HCT116 (cell line): ENCODE results near the gene SAT1. TPM values are rescaled to one million over a fixed set of nuclear protein-coding genes. Genes with fewer than 3 reads are reported as not detected.
A peak's percentile ranks its signal among the peaks of the same experiment; 100 is the strongest.

Source experiments
- ATAC-seq: fragments of 200-7000 bp; cut with Tn5 transposase; 2 replicates; pipeline ENCODE4 v1.9.1; 2020; ENCODE audit warnings: mild to moderate bottlenecking, moderate library complexity
- BruUV-seq: library from RNA; stranded (reverse); fragments of 400-500 nt; replicated peaks from 2 replicates; lab custom pipeline; 2021; lab: Mats Ljungman, UMichigan
- CTCF ChIA-PET: fragments of 300-600 bp; sonication (Branson Sonifier 250); formaldehyde crosslinking; loops from one replicate; lab custom pipeline; 2021; ENCODE audit warnings: antibody characterized with exemption; lab: Charles Lee
- POLR2A ChIA-PET: fragments of 300-600, 350-600 bp; sonication (Branson Sonifier 250); formaldehyde crosslinking; loops from one replicate; lab custom pipeline; 2021; ENCODE audit warnings: antibody characterized with exemption; lab: Charles Lee
- RAD21 ChIA-PET, 2 experiments: fragments of 300-600 bp; sonication (Branson Sonifier 250); formaldehyde crosslinking; loops; one replicate each; lab custom pipeline; 2023; ENCODE audit warnings: low total read pairs in 2 of 2; ENCODE audit not compliant: uncharacterized antibody in 2 of 2, unreplicated experiment in 2 of 2, low non-redundant PET in 1 of 2; lab: Charles Lee
- DNase-seq: peaks from one replicate; pipeline ENCODE4 v3.0.0-alpha.2; 2010; ENCODE audit warnings: low read depth, low spot score
- H2AFZ ChIP-seq: fragments of 200-600 bp; shearing (Covaris generic), sonication (generic); 2 replicates; pipeline ENCODE4 v1.6.1; 2017; ENCODE audit warnings: low read depth, mixed run types, mixed read lengths, antibody characterized with exemption, low read length; ENCODE audit not compliant: poor library complexity, severe bottlenecking
- H3K27ac ChIP-seq: 2 replicates; pipeline ENCODE4 v1.5.1; 2012; ENCODE audit warnings: low read depth, low read length
- H3K27me3 ChIP-seq: fragments of 200-600 bp; sonication (generic); 2 replicates; pipeline ENCODE4 v1.6.1; 2016; ENCODE audit warnings: mixed run types, low read length, mixed read lengths; ENCODE audit not compliant: insufficient read depth
- H3K36me3 ChIP-seq, 2 experiments: fragments of 200-500 bp in 1 of 2; fragments of 200-600 bp in 1 of 2; sonication (Bioruptor generic) in 1 of 2; sonication (generic) in 1 of 2; 2 replicates each; pipeline versions ENCODE4 v1.5.1 to v1.6.1; 2014 to 2016; ENCODE audit warnings: low read length in 2 of 2, inconsistent platforms in 1 of 2, mixed read lengths in 1 of 2, mixed run types in 1 of 2; ENCODE audit not compliant: insufficient read depth in 2 of 2, control insufficient read depth in 1 of 2
- H3K4me1 ChIP-seq, 2 experiments: fragments of 200-600 bp in 1 of 2; sonication (generic) in 1 of 2; 2 replicates each; pipeline versions ENCODE4 v1.5.1 to v1.6.1; 2012 to 2017; ENCODE audit warnings: low read length in 2 of 2, inconsistent platforms in 1 of 2, mild to moderate bottlenecking in 1 of 2, mixed read lengths in 1 of 2, mixed run types in 1 of 2, moderate library complexity in 1 of 2; ENCODE audit not compliant: insufficient read depth in 2 of 2, control insufficient read depth in 1 of 2
- H3K4me2 ChIP-seq: fragments of 200-600 bp; sonication (generic); 2 replicates; pipeline ENCODE4 v1.6.1; 2017; ENCODE audit warnings: mixed run types, low read length, mixed read lengths
- H3K4me3 ChIP-seq, 2 experiments: fragments of 200-600 bp in 1 of 2; sonication (generic) in 1 of 2; replicated peaks in 1 of 2; 2 replicates each; pipeline ENCODE4 v1.5.1; 2011 to 2016; ENCODE audit warnings: low read length in 2 of 2, control low read depth in 1 of 2, low read depth in 1 of 2, mild to moderate bottlenecking in 1 of 2, mixed read lengths in 1 of 2, mixed run types in 1 of 2
- H3K79me2 ChIP-seq: fragments of 200-600 bp; sonication (generic); 2 replicates; pipeline ENCODE4 v1.6.1; 2017; ENCODE audit warnings: mild to moderate bottlenecking, mixed run types, low read length, moderate library complexity, mixed read lengths; ENCODE audit not compliant: insufficient read depth
- H3K9ac ChIP-seq: fragments of 200-600 bp; sonication (generic); 2 replicates; pipeline ENCODE4 v1.6.1; 2016; ENCODE audit warnings: low read length, mixed read lengths
- H3K9me2 ChIP-seq: fragments of 200-600 bp; sonication (generic), shearing (Covaris generic); 2 replicates; pipeline ENCODE4 v1.6.1; 2017; ENCODE audit warnings: mixed run types, mild to moderate bottlenecking, moderate library complexity; ENCODE audit not compliant: insufficient read depth
- H3K9me3 ChIP-seq, 2 experiments: fragments of 200-500 bp in 1 of 2; fragments of 200-600 bp in 1 of 2; sonication (Bioruptor generic) in 1 of 2; sonication (generic) in 1 of 2; 2 replicates each; pipeline ENCODE4 v1.6.1; 2014 to 2017; ENCODE audit warnings: low read length in 2 of 2, mixed read lengths in 2 of 2, inconsistent platforms in 1 of 2, low read depth in 1 of 2, mild to moderate bottlenecking in 1 of 2, mixed run types in 1 of 2, moderate library complexity in 1 of 2; ENCODE audit not compliant: control insufficient read depth in 1 of 2, insufficient read depth in 1 of 2
- H4K20me1 ChIP-seq: fragments of 200-600 bp; sonication (generic), shearing (Covaris generic); 2 replicates; pipeline ENCODE4 v1.6.1; 2017; ENCODE audit warnings: mixed run types, mild to moderate bottlenecking, moderate library complexity; ENCODE audit not compliant: insufficient read depth
- CBX3 ChIP-seq: IDR thresholded peaks from 2 replicates; pipeline ENCODE4 v1.6.1; 2012; ENCODE audit warnings: low read depth
- CEBPB ChIP-seq: IDR thresholded peaks from 2 replicates; pipeline ENCODE4 v1.6.1; 2012; ENCODE audit warnings: low read depth
- EGR1 ChIP-seq: IDR thresholded peaks from 2 replicates; pipeline ENCODE4 v1.6.1; 2012; ENCODE audit warnings: low read depth
- EZH2 ChIP-seq: fragments of 200-600 bp; sonication (generic); IDR thresholded peaks from 2 replicates; pipeline ENCODE4 v1.6.1; 2017; ENCODE audit warnings: antibody characterized with exemption, mixed run types
- EZH2phosphoT487 ChIP-seq: fragments of 200-600 bp; IDR thresholded peaks from 2 replicates; pipeline ENCODE4 v1.6.1; 2018; ENCODE audit warnings: antibody characterized with exemption, borderline replicate concordance
- FOSL1 ChIP-seq: IDR thresholded peaks from 2 replicates; pipeline ENCODE4 v1.6.1; 2012; ENCODE audit warnings: low read depth
- JUND ChIP-seq: IDR thresholded peaks from 2 replicates; pipeline ENCODE4 v1.6.1; 2012
- POLR2A ChIP-seq: IDR thresholded peaks from 2 replicates; pipeline ENCODE4 v1.7.0; 2011; ENCODE audit warnings: borderline replicate concordance; ENCODE audit not compliant: insufficient read depth, insufficient read length; ENCODE audit errors: extremely low read depth
- POLR2AphosphoS5 ChIP-seq: IDR thresholded peaks from 2 replicates; pipeline ENCODE4 v1.6.1; 2011; ENCODE audit warnings: mild to moderate bottlenecking, low read depth, low read length, moderate library complexity
- RAD21 ChIP-seq: IDR thresholded peaks from 2 replicates; pipeline ENCODE4 v1.6.1; 2012; ENCODE audit warnings: low read depth, mild to moderate bottlenecking
- SIN3A ChIP-seq: IDR thresholded peaks from 2 replicates; pipeline ENCODE4 v1.6.1; 2012; ENCODE audit warnings: low read depth
- SRF ChIP-seq: IDR thresholded peaks from 2 replicates; pipeline ENCODE4 v1.6.1; 2012; ENCODE audit warnings: low read depth
- YY1 ChIP-seq: IDR thresholded peaks from 2 replicates; pipeline ENCODE4 v1.6.1; 2011; ENCODE audit warnings: low read length, low read depth, moderate library complexity, mild to moderate bottlenecking; ENCODE audit not compliant: insufficient replicate concordance; ENCODE audit errors: extremely low read depth
- ZFX ChIP-seq: fragments of 450-650 bp; IDR thresholded peaks from 2 replicates; pipeline ENCODE4 v1.6.1; 2017
- ZNF274 ChIP-seq: fragments of 200-500 bp; sonication (Bioruptor generic); IDR thresholded peaks from 2 replicates; pipeline ENCODE4 v1.6.1; 2014; ENCODE audit warnings: mild to moderate bottlenecking, low read depth, low read length, inconsistent platforms
- intact Hi-C: fragments of 100-400 bp; cut with micrococcal nuclease; formaldehyde crosslinking; loops from 2 replicates; pipeline ENCODE4 v1.10.0; 2022
- total RNA-seq: library from RNA; stranded (reverse); gene quantifications from one replicate; pipeline ENCODE4 v1.2.1, GENCODE V29; 2021; ENCODE audit not compliant: unreplicated experiment
- TF ChIP-seq, protein P1 (sequence below): IDR thresholded peaks from 2 replicates; pipeline ENCODE4 v1.6.1; 2012
- TF ChIP-seq, protein P2 (sequence below), 3 experiments: fragments of 200-600 bp in 1 of 3; sonication (generic) in 1 of 3; IDR thresholded peaks in 2 of 3; conservative IDR thresholded peaks in 1 of 3; 2 replicates each; pipeline ENCODE4 v1.5.1; 2012 to 2017; ENCODE audit warnings: low read depth in 2 of 3, low read length in 2 of 3, antibody characterized with exemption in 1 of 3, borderline replicate concordance in 1 of 3, control low read depth in 1 of 3, mild to moderate bottlenecking in 1 of 3, mixed read lengths in 1 of 3, mixed run types in 1 of 3, moderate library complexity in 1 of 3; ENCODE audit not compliant: insufficient read depth in 1 of 3

Gene SAT1
- total RNA-seq, 1 experiment from 2014 or later, result 821 TPM

DNA sequence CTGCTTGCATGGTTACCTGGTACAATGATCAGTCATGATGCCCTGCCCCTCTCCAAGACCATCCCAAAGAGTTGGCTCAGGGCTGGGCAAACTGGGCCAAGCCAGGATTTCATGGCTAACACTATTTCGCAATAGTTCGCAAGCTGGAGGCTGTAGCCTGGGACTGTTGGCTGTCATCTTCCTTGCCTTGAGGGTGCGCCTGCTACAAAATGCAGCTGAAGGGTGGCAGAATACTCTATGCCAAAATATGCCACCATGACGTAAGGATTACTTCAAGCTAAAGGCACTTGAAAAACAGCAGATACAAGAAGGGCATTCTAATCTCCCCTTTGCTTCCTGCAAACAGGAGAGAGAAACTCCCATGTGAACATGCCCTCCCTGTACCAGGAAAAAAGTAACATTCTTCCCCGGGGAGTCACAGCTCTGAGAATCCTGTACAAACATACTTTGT, 21.0 kb downstream of the SAT1 start:
- peak overlapping the region; percentile 58 for H2AFZ ChIP-seq
- POLR2A ChIA-PET, result no interaction called here

More for the DNA sequence above, 21.0 kb downstream of the SAT1 start:
- ChIA-PET RAD21 (no interaction called here), CTCF (interaction anchor here (1.1 kb wide), 1 partner anchor 97 kb away, joined by 3 read pairs; no protein-coding TSS in a partner anchor)
- H3K4me3 ChIP-seq, result no peak overlapping the region
- no peaks in the 10 kb centered on the region for H3K27me3 ChIP-seq
- intact Hi-C loops, result no loop called here
- ATAC-seq (no peak), DNase-seq (no peak)
- H4K20me1 ChIP-seq, result no peaks in the 10 kb centered on the region
- H3K27ac ChIP-seq, result peak overlapping the region; percentile 61
- H3K4me2 ChIP-seq, result peak overlapping the region; percentile 56
- peak overlapping the region; percentile 10 for H3K9ac ChIP-seq
- H3K9me2 ChIP-seq, result no peaks in the 10 kb centered on the region
- no peaks in the 10 kb centered on the region for H3K79me2 ChIP-seq
- no peaks in the 10 kb centered on the region for H3K36me3 ChIP-seq
- TF ChIP-seq EGR1 (no peak), SIN3A (no peak), SRF (no peak), RAD21 (no peak), CBX3 (no peak), YY1 (no peak), CEBPB (no peak), ZNF274 (no peak), POLR2A (no peak), ZFX (no peak), FOSL1 (no peak), EZH2 (no peak), JUND (no peak), POLR2AphosphoS5 (no peak), EZH2phosphoT487 (no peak)
- TF ChIP-seq, protein P1, sequence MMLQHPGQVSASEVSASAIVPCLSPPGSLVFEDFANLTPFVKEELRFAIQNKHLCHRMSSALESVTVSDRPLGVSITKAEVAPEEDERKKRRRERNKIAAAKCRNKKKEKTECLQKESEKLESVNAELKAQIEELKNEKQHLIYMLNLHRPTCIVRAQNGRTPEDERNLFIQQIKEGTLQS, result no peak
- TF ChIP-seq, protein P2, sequence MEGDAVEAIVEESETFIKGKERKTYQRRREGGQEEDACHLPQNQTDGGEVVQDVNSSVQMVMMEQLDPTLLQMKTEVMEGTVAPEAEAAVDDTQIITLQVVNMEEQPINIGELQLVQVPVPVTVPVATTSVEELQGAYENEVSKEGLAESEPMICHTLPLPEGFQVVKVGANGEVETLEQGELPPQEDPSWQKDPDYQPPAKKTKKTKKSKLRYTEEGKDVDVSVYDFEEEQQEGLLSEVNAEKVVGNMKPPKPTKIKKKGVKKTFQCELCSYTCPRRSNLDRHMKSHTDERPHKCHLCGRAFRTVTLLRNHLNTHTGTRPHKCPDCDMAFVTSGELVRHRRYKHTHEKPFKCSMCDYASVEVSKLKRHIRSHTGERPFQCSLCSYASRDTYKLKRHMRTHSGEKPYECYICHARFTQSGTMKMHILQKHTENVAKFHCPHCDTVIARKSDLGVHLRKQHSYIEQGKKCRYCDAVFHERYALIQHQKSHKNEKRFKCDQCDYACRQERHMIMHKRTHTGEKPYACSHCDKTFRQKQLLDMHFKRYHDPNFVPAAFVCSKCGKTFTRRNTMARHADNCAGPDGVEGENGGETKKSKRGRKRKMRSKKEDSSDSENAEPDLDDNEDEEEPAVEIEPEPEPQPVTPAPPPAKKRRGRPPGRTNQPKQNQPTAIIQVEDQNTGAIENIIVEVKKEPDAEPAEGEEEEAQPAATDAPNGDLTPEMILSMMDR (IDR thresholded peaks at IDR 0.05 in 2 of 3, conservative IDR thresholded peaks at IDR 0.05 in 1 of 3; ENCODE audit: borderline replicate concordance in 1 of 3, insufficient read depth in 1 of 3, low read depth in 2 of 3, low read length in 2 of 3), result no peak
- H3K4me1 ChIP-seq, result peaks cover 45 to 52% of the 10 kb centered on the region in 2 experiments
- BruUV-seq, result no TSS peak
- H3K9me3 ChIP-seq, result no peaks in the 10 kb centered on the region
